Stromal cell of bone marrow (primary cell): Measurements from ENCODE around the gene CCR5AS.
"Not testable (repeated sequence)": the region's sequence is repeated elsewhere in the genome, so short reads cannot be mapped to it uniquely, and the experiment has no call there.

Experiments used
- DNase-seq: peaks from one replicate; pipeline ENCODE4 v3.0.0-alpha.2; 2012; ENCODE audit warnings: low read depth

Gene CCR5AS

DNA sequence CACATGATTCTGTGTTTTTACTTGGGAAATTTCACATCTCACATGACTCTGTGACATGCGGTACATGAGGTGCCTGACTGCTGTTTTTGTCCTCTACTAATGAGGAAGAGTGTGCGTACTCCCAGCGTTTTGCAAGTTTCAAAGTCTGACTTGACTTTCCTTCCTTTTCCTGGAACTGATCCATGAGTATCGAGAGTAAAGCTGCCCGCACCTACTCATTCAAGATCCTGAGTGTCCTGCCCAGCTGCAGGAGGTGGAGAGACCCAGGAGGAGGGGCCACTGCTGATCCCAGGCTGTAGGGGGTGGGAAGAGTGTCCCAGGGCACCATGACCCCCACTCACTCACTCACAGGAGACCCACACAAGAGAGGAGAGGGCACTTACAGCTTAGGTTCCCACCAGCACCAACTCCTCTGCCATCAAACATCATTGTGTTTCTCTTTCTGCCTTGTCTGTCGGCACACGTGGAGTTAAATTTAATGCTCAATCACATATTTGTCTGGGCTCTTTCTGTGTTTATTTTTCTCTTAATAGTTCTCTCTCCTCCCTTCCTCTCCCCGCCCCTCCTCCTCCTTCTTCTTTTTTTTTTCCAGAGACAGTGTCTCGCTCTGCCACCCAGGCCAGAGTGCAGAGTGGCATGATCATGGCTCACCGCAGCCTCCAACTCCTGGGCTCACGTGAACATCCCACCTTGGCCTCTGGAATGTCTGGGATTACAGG lies 1.4 kb downstream of the CCR5AS start:
- no peak for DNase-seq

DNA sequence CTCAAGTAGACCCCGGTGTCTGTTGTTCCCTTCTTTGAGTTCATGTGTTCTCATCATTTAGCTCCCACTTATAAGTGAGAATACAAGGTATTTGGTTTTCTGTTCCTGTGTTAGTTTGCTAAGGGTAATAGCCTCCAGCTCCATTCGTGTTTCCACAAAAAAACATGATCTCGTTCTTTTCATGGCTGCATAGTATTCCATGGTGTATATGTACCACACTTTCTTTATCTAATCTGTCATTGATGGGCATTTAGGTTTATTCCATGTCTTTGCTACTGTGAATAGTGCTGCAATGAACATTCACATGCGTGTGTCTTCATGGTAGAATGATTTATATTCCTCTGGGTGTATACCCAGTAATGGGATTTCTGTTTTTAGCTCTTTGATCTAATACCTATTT lies 4.0 kb downstream of the CCR5AS start:
- DNase-seq = not testable (repeated sequence)

GRCh38 chr3:46401579-46401978 lies 5.3 kb downstream of the CCR5AS start:
- DNase-seq = no peak

GRCh38 chr3:46400846-46401245 lies 6.0 kb downstream of the CCR5AS start:
- DNase-seq = no peak

DNA sequence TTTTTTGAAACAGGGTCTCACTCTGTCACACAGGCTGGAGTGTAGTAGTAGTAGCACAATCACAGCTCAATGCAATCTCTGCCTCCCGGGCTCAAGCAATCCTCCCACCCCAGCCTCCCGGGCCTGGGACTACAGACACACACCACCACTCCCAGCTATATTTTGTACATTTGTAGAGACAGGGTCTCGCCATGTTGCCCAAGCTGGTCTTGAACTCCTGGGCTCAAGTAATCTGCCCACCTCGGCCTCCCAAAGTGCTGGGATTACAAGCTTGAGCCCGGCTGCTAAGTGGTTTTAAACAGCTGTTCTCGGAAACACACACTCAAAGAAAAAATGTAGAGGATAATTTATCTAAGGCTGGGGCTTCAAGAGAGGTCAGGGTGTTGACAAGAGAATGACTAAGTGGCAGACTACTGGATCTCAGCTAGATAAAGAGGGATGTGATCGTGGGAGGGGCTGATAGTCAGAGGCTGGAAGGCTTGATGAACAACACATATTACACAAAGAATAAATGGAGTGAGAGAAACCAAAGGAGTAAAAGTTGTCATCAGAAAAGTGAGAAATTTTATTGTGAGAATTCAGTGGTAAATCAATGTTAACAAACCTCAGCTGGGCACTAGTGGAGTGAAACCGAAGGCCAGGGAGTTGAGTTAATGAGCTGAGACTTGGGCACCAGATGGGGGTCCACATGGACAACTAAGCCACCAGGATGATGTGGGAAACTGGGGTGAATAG lies 6.7 kb downstream of the CCR5AS start:
- DNase-seq = no peak

GRCh38 chr3:46399557-46399956 lies 7.3 kb downstream of the CCR5AS start:
- no peak for DNase-seq

DNA sequence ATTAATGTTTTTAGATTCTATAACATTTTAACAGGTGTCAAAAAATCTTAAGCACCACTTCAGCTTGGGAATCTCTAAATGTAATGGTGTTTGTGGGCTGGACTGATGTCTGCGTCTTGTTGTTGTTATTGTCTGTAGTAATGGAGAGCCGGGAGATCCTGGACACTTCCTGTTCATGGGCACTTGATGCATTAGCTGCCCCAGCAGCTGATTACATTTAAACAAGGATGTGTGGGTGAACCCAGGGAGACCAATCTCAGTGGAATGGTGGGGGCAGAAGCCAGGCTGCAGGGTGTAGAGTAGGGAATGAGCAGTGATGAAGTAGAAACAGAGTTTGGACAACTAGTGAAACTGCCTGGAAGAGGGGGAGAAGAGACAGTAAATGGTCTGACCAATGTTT lies 7.8 kb downstream of the CCR5AS start:
- DNase-seq = no peak

DNA sequence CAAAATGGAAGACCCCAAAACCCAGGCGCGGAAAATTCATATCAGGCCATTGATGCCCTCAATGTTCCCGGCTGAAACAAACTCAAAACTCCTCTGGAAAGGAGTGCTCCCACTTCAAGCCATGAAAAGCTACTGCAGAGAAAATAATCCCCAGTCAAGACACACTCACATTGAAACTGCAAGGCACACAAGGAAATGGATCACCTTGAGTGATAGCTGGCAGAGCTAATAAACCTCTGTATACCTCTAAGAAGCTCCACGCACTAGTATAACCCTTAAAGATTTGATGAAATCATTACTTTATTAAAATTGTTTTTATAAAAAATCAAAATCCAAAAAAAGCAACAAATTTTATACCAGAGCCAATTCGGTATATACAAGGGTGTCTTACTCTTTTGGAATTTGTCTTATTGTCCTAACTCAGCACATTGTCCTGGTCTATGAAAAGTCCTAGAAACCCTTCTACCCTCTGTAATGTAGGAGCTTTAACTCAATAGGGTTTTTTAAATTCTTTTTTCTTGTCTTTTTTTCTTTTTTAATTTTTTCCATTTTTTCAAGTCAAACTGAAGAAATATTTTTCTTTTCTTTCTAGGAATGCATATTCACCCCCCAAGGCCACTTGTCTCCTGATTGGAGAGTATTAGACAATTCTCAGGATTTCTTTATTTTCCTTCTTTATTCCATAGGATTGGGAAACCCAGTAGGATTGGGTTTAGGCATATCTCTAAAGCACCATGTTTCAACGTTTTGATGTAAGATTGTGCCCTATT lies 8.5 kb downstream of the CCR5AS start:
- no peak for DNase-seq

DNA sequence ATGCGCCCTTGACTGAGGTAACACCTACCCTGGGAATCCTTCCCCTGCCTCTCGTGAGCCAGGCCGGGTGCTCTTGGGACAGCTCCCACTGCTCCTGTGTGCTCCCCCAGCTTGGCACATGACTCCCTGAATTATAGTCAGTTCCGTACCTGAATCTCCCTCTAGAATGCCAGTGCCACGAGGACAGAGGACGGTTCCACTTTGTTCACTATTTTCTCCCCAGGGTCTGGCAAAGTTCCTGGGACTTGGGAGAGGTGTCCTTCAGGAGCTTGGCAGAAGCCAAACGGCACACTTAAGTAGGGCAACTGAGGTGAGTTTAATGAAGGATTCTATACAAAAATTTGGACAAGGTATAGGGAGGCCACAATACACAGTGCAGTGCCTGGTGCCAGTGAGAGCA lies 9.8 kb downstream of the CCR5AS start:
- no peak for DNase-seq

DNA sequence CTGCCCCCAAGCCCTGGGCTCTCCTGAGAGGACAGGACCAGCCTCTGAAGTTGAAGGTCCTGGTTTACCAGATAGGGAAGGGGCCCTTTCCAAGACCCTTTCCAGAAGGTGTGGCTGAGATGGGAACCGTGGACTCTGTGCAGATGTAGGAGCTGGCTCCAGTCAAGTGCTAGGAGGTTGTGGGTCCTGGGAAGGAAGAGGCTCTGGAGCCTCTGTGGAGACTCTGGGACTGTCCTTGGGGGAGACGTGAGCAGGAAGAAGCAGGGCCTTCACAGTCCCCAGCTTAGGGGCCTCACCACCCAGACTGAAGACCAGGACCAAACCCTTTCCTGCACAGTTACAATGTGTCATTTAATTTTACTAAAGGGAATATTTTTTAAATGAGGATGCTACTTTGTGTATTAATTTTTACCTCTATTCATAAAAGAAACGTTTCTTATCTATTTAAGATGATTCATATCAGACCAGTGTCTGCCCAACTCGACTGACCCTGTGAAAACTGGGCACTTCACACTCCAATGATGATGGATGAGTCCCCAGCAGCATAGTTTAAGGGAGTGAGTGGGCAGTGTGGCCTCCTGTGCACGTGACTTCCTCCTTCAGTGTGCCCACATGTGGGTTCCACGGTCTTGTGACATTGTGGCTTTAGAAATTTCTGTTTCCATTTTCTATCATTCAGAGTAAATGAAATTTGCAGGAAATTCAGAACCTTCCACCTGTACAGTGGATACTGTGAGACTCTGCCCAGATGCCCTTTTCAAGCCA lies 10.9 kb downstream of the CCR5AS start:
- no peak for DNase-seq

- DNase-seq = no peak
Observed at GRCh38 chr3:46395210-46395661, 11.6 kb downstream of the CCR5AS start.

- DNase-seq = no peak
Observed at GRCh38 chr3:46393554-46394434, 13.1 kb downstream of the CCR5AS start.

DNA sequence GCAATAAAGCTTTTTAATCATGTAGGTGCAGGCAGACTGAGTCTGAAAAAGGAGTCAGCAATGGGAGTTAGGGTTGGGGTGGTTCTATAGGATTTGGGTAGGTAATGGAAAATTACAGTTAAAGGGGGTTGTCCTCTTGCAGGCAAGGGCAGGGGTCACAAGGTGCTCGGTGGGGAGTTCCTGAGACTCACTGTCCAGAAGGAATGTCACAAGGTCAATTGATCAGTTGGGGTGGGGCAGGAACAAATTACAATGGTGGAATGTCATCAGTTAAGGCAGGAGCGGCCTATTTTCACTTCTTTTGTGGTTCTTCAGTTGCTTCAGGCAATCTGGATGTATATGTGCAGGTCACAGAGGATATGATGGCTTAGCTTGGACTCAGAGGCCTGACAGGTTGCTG lies 13.9 kb downstream of the CCR5AS start:
- no peak for DNase-seq

DNA sequence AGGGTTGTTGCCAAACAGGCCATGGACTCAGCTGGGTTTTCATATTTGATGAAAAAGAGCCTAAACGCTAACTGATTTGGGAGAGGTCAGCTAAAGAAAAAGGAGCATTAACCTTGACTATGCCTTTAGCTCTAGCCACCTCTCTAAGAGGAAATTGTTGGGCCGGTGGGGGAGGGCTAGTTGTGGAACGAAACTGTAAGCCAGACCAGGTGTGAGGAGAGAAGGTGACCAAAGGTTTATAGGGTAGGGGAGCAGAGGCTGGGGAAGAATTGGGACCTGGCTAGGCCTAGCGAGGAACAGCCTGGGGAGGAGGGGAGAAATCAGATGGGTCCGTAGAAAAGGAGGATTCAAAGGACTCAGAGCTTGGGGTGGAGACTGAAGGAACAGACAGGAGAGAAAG lies 15.3 kb downstream of the CCR5AS start:
- DNase-seq = not testable (repeated sequence)

DNA sequence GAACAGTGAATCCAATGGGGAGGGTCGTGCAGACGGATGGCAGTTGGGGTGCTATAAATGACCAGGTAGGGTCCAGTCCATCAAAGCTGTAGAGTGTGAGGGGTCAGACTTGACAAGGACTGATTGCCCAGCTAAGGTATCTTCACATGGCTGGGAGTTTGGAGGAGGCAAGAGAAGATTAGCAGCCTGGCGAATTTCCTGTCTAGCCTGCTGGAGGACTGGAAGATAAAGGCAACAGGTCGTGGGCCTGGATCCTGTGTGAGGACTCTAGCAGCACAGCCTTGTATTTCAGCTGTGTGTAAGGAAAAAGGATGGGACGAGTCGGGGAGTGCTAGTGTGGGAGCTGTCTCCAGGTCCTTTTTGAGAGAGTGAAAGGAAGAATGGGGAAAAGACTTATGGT lies 17.6 kb downstream of the CCR5AS start:
- DNase-seq = no peak

DNA sequence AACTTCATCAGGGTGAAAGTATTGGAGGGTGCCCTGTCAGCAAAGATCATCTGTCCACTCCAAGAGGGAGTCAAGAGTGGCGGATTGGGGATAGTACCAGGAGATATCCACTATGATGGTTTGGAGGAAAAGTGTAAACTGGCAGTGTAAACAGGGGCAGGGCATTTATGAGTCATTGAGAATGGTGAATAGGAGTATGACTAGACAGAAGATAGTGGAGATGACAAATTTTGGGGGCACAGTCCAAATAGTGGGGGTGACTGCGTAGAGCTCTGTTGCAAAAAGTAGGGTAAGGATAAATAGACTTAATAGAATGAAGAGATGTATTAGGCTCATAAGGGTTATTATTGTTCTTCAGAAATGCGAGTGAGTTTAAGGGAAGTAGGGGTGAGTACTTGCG lies 18.0 kb downstream of the CCR5AS start:
- not testable (repeated sequence) for DNase-seq

GRCh38 chr3:46386205-46386604 lies 20.7 kb downstream of the CCR5AS start:
- no peak for DNase-seq

GRCh38 chr3:46383951-46384330 lies 22.9 kb downstream of the CCR5AS start:
- no peak for DNase-seq

DNA sequence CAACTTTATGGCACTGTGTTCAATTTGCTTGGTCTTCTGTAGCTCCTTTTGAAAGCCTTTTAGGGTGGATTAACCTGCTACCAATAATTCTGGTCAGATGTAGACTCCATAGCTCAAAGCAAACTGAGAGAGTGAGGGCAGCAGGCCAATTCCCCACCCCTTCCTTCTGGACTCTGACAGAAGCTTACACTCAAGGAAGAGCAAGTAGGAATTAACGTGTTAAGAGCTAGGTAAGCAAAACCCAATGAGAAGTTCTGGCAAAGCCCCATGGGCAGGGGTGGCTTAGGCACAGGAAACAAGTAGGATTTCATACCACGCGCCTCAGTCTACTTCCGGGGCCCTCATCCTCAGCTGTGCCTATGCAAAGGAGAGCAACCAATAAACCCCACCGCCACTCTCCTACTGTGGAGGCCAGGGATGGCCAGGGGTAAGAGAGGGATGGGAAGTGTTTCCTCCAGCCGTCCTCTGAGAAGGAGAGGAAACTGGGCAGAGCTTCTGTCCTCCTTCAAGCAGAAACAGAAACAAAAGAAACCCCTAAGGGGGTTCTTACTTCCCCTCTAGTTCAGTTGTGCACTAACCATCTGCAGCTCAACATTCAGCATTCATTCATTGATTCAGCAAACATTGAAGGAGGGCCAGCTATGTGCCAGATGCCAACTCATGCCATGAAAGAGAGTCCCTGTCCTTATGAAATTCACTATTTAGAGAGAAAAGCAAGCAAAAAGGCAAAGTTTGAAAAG lies 23.5 kb downstream of the CCR5AS start:
- DNase-seq = no peak

DNA sequence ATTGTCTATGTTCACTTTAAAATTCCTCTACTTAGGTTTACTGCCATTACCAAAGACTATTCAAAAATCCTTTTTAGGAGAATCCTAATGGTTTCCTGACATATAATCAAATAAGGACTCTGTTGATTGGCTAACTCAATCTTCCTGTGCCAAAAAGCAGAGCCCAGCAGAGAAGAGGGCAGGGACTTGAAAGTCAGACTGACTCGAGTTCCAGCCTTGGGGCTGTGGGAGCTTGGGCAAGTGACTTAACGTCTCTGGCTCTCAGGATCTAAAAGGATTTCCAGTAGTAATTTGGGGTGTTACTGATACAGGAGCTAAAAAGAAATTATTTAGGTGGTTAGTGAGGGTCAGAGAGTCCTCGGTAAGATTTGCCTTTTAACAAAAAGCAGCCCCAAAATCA lies 25.2 kb downstream of the CCR5AS start:
- no peak for DNase-seq
